ENCODE results near the gene PPM1N.

PPM1N gene

GRCh38 chr19:45489216-45489855 lies 8.9 kb upstream of the PPM1N start:
- no peaks in the 10 kb centered on the region for H3K9me3 Mint-ChIP-seq
- intact Hi-C loops (cut with micrococcal nuclease): no loop called here
- H3K27me3 Mint-ChIP-seq: peaks cover 14% of the 10 kb centered on the region
- H3K4me1 Mint-ChIP-seq (ENCODE audit: low read depth): peaks cover 37% of the 10 kb centered on the region
- no peak overlapping the region for H3K4me3 Mint-ChIP-seq
- no peak overlapping the region for H3K27ac Mint-ChIP-seq
- H3K36me3 Mint-ChIP-seq (ENCODE audit: low read depth): peaks cover 19% of the 10 kb centered on the region

DNA sequence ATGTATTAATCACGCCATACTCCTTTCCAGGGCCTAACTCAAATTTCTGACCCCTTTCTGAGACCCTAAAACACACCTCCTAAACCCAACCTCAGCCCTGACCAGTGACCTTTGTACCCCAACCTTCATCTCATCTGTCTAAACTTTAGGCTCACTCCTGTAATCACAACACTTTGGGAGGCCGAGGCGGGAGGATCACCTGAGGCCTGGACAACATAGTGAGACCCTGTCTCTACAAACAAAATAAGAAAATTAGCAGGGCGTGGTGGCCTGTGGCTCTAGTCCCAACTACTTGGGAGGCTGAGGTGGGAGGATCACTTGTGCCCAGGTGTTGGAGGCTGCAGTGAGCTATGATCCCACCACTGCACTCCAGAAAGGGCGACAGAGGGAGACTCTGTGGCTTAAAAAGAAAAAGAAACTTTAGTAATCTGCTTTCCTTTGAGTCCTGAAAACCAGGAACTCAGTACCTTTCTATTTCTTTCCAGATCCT lies 6.1 kb upstream of the PPM1N start:
- H3K4me1 Mint-ChIP-seq (ENCODE audit: low read depth): peaks cover 40% of the 10 kb centered on the region
- intact Hi-C loops (cut with micrococcal nuclease): loop anchor here (10.0 kb wide), 1 partner anchor 153 kb away; no protein-coding TSS in a partner anchor
- H3K4me3 Mint-ChIP-seq: peak overlapping the region; percentile 80
- H3K27me3 Mint-ChIP-seq: peaks cover 36% of the 10 kb centered on the region
- peak overlapping the region; percentile 70 for H3K27ac Mint-ChIP-seq
- H3K36me3 Mint-ChIP-seq (ENCODE audit: low read depth): peaks cover 13% of the 10 kb centered on the region
- H3K9me3 Mint-ChIP-seq: no peaks in the 10 kb centered on the region

DNA sequence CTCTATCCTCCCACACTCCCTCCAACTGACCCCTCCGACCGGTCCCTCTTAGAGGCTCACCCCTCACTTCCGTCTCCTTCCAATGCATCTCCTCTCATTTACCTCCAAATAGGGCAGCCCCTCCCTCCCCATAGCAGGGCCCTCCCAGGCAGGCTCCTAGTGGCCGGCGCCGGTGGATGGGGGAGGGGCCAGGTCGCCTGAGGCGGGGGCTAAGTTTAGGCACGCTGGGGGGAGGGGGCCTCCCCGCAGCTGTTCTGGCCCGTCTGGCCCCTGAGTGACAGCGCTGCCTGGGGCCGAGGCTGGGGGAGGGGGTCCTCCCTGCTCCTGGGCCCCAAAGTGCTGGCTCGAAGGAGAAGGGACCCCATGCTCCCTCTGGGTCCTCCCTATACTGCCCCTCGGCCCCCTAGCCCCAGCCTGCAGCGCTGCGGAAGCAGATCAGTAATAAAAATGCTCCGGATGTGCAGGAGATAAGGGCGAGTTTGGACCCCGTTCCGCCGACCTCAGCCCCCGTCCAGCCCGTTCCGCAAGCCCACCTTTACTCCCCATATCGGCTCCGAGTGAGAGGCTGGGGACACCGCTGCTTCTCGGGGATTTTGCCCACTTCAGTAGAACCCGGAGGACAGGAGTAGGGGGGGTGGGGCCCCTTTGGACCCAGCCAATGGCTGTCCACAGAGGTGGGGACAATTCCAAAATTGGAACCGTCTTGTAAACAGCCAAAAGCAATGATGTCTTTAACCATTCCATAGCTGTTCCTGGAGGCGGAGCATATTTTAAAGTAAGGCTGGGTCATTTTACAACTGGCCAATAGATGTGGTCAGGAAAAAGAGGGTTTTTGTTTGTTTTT lies 5.4 kb upstream of the PPM1N start:
- Mint-ChIP-seq H3K36me3 (ENCODE audit: low read depth) (peaks cover 13% of the 10 kb centered on the region), H3K9me3 (no peaks in the 10 kb centered on the region), H3K27me3 (peaks cover 39% of the 10 kb centered on the region), H3K27ac (peak overlapping the region; percentile 70), H3K4me1 (ENCODE audit: low read depth) (peaks cover 46% of the 10 kb centered on the region), H3K4me3 (peak overlapping the region; percentile 80)
- intact Hi-C loops (cut with micrococcal nuclease): loop anchor here (1.0 to 10.0 kb wide), 2 partner anchors 65 to 152 kb away; no protein-coding TSS in a partner anchor

DNA sequence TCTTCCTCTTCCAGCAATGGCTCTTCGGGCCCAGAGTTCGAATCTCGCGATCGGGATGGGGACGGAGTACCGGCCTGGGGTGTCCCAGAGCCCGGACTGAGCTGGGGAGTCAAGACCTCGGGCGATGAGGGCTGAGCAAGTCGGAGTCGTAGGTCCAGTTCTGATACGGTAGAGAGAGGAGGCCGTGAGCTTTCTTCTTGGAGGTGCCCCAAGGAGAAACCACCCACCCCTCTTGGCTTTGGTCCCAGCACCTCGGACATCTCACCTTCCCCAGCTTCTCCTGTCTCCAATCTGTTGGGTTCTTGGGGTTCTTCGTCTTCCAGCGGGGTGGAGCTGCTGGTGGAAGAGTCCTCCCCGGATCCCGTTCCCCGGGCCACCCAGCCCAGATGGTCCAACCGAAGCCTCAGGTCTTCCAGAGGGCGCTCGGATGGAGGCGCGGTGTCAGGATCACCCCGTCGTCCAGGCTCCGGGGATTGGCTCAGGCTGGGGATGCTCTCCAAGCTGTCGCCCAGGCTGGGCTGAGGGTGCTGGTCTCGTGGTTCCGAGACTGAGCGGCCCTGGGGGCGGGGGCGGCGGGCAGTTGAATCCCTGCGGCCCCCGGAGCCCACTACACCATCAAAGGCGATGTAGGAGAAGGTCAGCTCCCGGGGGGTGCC lies 3.9 kb upstream of the PPM1N start:
- H3K4me3 Mint-ChIP-seq: no peak overlapping the region
- peaks cover 60% of the 10 kb centered on the region for H3K4me1 Mint-ChIP-seq (ENCODE audit: low read depth)
- H3K9me3 Mint-ChIP-seq: no peaks in the 10 kb centered on the region
- intact Hi-C loops (cut with micrococcal nuclease): loop anchor here (10.0 kb wide), 1 partner anchor 150 kb away; no protein-coding TSS in a partner anchor
- H3K27me3 Mint-ChIP-seq: peaks cover 50% of the 10 kb centered on the region
- no peak overlapping the region for H3K27ac Mint-ChIP-seq
- H3K36me3 Mint-ChIP-seq (ENCODE audit: low read depth): no peaks in the 10 kb centered on the region

- Mint-ChIP-seq H3K4me3 (peak overlapping the region; percentile 5), H3K27ac (no peak overlapping the region), H3K36me3 (ENCODE audit: low read depth) (no peaks in the 10 kb centered on the region), H3K9me3 (no peaks in the 10 kb centered on the region), H3K4me1 (ENCODE audit: low read depth) (peaks cover 65% of the 10 kb centered on the region), H3K27me3 (peaks cover 53% of the 10 kb centered on the region)
- intact Hi-C loops (cut with micrococcal nuclease): loop anchor here (10.0 kb wide), 1 partner anchor 150 kb away; no protein-coding TSS in a partner anchor
These were observed 3.1 kb upstream of the PPM1N start for GRCh38 chr19:45495178-45495577.

GRCh38 chr19:45496349-45496953 lies 1.8 kb upstream of the PPM1N start:
- intact Hi-C loops (cut with micrococcal nuclease): loop anchor here (10.0 kb wide), 1 partner anchor 148 kb away; no protein-coding TSS in a partner anchor
- Mint-ChIP-seq H3K4me3 (peak overlapping the region; percentile 78), H3K9me3 (no peaks in the 10 kb centered on the region), H3K36me3 (ENCODE audit: low read depth) (no peaks in the 10 kb centered on the region), H3K27me3 (peaks cover 53% of the 10 kb centered on the region), H3K27ac (peak overlapping the region; percentile 71), H3K4me1 (ENCODE audit: low read depth) (peaks cover 77% of the 10 kb centered on the region)

GRCh38 chr19:45497791-45498190 lies 452 bp upstream of the PPM1N start:
- H3K4me3 Mint-ChIP-seq: no peak overlapping the region
- intact Hi-C loops (cut with micrococcal nuclease): loop anchor here (10.0 kb wide), 1 partner anchor 147 kb away; no protein-coding TSS in a partner anchor
- peak overlapping the region; percentile 71 for H3K27ac Mint-ChIP-seq
- H3K9me3 Mint-ChIP-seq: no peaks in the 10 kb centered on the region
- no peaks in the 10 kb centered on the region for H3K36me3 Mint-ChIP-seq (ENCODE audit: low read depth)
- H3K4me1 Mint-ChIP-seq (ENCODE audit: low read depth): peaks cover 79% of the 10 kb centered on the region
- peaks cover 51% of the 10 kb centered on the region for H3K27me3 Mint-ChIP-seq

DNA sequence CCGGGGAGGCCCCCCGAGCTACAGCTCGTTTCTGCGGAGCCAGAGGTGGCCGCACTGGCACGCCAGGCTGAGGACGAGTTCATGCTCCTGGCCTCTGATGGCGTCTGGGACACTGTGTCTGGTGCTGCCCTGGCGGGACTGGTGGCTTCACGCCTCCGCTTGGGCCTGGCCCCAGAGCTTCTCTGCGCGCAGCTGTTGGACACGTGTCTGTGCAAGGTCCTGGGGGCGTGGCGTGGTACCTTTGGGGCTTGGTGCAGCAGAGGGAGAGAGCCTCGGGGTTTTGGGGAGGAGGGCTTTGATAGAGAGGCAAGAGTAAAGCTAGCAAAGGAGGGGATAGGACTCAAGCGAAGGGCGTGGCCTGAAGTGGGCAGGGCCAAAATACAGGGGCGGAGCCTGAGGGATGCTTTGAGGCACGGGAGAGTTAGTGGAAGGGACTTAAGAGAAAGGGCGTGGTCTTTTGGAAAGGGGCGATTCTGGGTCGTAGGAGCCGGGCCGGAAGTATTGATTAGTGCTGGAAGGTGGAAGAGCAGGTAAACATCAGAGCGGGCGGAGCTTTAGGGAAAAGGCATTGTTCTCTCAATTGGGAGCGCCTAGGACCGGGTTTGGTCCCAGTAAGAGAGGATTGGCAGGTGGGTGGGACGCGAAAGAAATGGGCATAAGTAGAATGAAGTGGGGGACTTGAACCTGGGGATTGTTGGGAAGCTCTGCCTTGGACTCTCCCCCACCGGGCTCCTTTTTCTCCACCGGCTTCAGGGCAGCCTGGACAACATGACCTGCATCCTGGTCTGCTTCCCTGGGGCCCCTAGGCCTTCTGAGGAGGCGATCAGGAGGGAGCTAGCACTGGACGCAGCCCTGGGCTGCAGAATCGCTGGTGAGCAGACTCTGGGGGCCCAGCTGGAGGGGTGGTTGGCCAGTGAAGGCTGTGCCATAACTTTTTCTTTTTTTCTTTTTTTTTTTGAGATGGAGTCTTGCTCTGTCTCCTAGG lies 1.2 kb downstream of the PPM1N start:
- H3K4me3 Mint-ChIP-seq: peak overlapping the region; percentile 41
- H3K27ac Mint-ChIP-seq: peak overlapping the region; percentile 90
- H3K4me1 Mint-ChIP-seq (ENCODE audit: low read depth): peaks cover 77% of the 10 kb centered on the region
- intact Hi-C loops (cut with micrococcal nuclease): loop anchor here (10.0 kb wide), 1 partner anchor 145 kb away; no protein-coding TSS in a partner anchor
- H3K27me3 Mint-ChIP-seq: peaks cover 45% of the 10 kb centered on the region
- H3K36me3 Mint-ChIP-seq (ENCODE audit: low read depth): no peaks in the 10 kb centered on the region
- no peaks in the 10 kb centered on the region for H3K9me3 Mint-ChIP-seq

DNA sequence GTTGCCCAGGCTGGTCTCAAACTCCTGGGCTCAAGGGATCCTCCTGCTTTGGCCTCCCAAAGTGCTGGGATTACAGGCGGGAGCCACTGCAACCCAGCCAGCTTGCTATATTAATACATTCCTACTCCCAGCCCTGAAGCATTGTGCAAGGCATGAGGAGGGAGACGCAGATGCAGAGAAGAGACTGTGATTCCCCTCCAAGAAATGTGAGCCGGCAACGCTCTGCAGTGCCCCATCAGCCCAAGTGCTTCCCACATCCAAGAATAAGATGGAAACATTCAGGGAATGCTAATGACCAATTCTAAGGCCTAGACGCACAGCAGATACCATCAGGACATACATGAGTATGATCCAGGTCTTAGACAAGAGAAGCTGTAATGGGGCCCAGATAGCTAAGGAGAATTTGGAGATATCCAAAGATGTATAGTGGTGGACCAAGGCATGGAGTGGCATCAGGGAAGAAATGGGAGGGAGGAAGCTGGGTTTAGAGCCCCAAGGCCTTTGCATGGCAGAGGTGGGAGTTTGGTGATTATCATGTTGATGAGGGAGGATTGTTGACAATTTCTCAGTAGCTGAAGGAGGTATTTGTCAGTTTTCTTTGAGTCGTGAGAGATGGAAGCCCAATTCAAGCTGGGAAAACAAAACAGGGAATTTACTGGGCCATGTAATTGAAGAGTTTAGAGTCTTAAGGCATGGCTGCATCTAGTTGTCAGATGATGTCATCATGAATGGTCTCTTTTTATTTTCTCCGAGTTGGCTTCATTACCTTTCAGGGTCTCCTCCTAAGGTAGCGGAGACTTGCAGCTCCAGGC lies 2.9 kb downstream of the PPM1N start:
- intact Hi-C loops (cut with micrococcal nuclease): no loop called here
- Mint-ChIP-seq H3K4me1 (ENCODE audit: low read depth) (peaks cover 82% of the 10 kb centered on the region), H3K4me3 (no peak overlapping the region), H3K36me3 (ENCODE audit: low read depth) (no peaks in the 10 kb centered on the region), H3K27me3 (peaks cover 29% of the 10 kb centered on the region), H3K9me3 (no peaks in the 10 kb centered on the region), H3K27ac (peak overlapping the region; percentile 90)

DNA sequence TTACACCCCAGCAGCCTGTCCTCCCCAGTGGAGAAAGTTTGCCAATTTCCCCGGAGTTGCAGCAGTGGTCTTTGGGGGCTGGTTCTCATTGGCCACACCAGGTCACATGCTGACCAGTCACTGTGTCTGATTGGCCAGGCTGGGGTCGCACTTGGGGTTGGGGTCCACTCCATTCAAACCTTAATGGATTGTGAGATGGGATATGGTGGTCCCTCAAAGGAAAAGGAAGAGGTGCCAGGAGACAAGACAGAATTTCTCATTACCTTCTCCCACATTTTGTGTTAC lies 3.4 kb downstream of the PPM1N start:
- H3K4me3 Mint-ChIP-seq: peak overlapping the region; percentile 11
- H3K27me3 Mint-ChIP-seq: peaks cover 24% of the 10 kb centered on the region
- peaks cover 2% of the 10 kb centered on the region for H3K36me3 Mint-ChIP-seq (ENCODE audit: low read depth)
- intact Hi-C loops (cut with micrococcal nuclease): no loop called here
- peaks cover 81% of the 10 kb centered on the region for H3K4me1 Mint-ChIP-seq (ENCODE audit: low read depth)
- H3K27ac Mint-ChIP-seq: peak overlapping the region; percentile 90
- H3K9me3 Mint-ChIP-seq: no peaks in the 10 kb centered on the region

DNA sequence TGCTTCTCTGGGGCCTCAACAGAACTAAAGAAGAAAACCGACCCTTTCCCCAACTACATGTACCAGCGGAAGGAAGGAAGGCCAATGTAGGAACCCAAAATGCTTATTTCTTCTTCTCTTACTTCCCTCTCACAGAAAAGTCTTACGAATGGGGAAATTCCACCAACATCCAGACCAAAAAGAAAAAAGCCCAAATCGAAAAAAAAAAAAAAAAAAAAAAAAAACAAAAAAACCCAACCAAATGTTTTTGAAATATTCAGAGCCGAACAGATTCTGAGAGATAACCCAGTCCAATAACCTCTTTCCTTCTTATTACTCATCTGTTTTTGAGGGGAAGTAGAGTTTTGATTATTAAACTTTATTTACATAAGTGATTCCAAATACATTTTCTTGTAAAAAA lies 3.9 kb downstream of the PPM1N start:
- intact Hi-C loops (cut with micrococcal nuclease): no loop called here
- H3K4me1 Mint-ChIP-seq (ENCODE audit: low read depth): peaks cover 78% of the 10 kb centered on the region
- no peaks in the 10 kb centered on the region for H3K9me3 Mint-ChIP-seq
- peak overlapping the region; percentile 90 for H3K27ac Mint-ChIP-seq
- peaks cover 24% of the 10 kb centered on the region for H3K27me3 Mint-ChIP-seq
- peaks cover 7% of the 10 kb centered on the region for H3K36me3 Mint-ChIP-seq (ENCODE audit: low read depth)
- H3K4me3 Mint-ChIP-seq: peak overlapping the region; percentile 11

DNA sequence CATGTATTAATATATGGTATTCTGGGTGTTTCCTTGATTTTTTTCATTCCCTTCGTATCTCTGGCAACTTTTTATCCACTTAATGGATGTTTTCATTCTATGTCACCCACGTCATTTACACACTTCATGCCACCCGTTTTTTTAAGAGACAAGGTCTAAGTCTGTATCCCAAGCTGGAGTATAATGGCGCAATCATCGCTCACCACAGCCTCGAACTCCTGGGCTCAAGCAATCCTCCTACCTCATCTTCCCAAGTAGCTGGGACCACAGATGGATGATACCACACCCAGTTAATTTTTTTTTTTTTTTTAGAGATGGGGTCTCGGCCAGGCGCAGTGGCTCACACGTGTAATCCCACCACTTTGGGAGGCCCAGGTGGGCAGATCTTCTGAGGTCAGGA lies 5.7 kb downstream of the PPM1N start:
- Mint-ChIP-seq H3K4me3 (no peak overlapping the region), H3K27ac (peak overlapping the region; percentile 90), H3K27me3 (peaks cover 8% of the 10 kb centered on the region), H3K36me3 (ENCODE audit: low read depth) (peaks cover 23% of the 10 kb centered on the region), H3K4me1 (ENCODE audit: low read depth) (peaks cover 62% of the 10 kb centered on the region), H3K9me3 (no peaks in the 10 kb centered on the region)
- intact Hi-C loops (cut with micrococcal nuclease): no loop called here

Data from dendritic cell treated with granulocyte-macrophage colony-stimulating factor and Interleukin-4, amounts not matched to agents 40 ng/mL and 50 ng/mL, for 4 days (primary cell).